Measurements from ENCODE around the gene SLC14A1. TPM values are rescaled to one million over a fixed set of nuclear protein-coding genes. Genes with fewer than 3 reads are reported as not detected.

Gene SLC14A1
- polyA plus RNA-seq, 1 donor from 2014 or later, result not detected

- TF ChIP-seq CTCF (IDR thresholded peaks at IDR 0.05; ENCODE audit: poor library complexity, severe bottlenecking) (no peak), POLR2AphosphoS5 (IDR thresholded peaks at IDR 0.05) (no peak)
These were observed 41.8 kb downstream of the SLC14A1 start (continued) for GRCh38 chr18:45765796-45766195.

DNA sequence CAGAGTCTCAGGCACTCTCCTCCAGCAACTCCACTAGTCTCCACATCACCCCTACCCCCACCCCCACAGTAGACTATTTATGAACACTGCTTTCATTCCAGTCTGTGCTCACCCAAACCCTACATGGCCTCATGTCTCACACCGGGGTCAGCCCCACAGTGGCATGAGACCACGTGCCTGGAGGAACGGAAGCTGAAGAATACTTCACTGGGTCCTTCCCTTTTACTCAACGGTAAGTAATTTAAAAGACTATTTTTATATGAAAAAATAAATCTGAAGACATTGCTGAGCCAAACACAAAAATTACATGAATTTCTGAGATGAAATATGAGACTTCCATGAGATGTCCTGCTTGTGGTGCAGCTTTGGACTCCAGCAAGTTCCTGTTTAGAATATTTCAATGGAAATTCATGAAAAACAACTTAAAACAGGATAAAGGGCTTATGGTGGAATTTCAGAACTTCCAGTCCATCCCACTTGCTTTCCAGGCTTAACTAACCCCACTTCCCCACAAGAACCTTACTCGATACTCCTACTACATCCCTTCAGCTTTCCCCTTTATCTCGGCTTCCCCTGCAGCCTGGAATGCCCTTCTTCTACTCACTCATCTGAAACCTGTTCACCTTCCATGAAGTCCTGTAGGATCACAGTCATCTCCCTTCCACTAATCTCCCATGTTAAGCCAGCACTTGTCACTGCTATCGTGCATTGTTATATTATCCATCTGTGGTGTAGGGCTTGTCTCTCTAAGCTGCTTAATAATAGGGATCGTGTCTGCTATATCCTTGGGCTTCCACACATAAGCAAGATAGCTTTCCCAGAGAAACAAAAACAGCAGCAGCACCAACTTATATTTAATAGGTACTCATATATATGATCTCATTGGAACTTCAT, 47.9 kb downstream of the SLC14A1 start:
- H3K79me2 ChIP-seq (replicated peaks; ENCODE audit: insufficient read depth, low read length), result no peaks in the 10 kb centered on the region
- no peaks in the 10 kb centered on the region for H3K9me3 ChIP-seq (ENCODE audit: low read length)
- no peak for TF ChIP-seq EZH2 (IDR thresholded peaks at IDR 0.05; ENCODE audit: borderline replicate concordance, insufficient read depth, low read length, poor library complexity, severe bottlenecking)
- no peak for TF ChIP-seq SMC3 (conservative IDR thresholded peaks at IDR 0.05; ENCODE audit: poor library complexity)
- TF ChIP-seq POLR2AphosphoS5 (IDR thresholded peaks at IDR 0.05), result no peak
- TF ChIP-seq TAF1 (IDR thresholded peaks at IDR 0.05; ENCODE audit: low read depth), result no peak
- TF ChIP-seq EP300 (conservative IDR thresholded peaks at IDR 0.05; ENCODE audit: poor library complexity, severe bottlenecking), result no peak
- TF ChIP-seq MXI1 (conservative IDR thresholded peaks at IDR 0.05; ENCODE audit: poor library complexity, severe bottlenecking), result no peak
- TF ChIP-seq REST (IDR thresholded peaks at IDR 0.05; ENCODE audit: borderline replicate concordance), result no peak
- TF ChIP-seq CTCF (IDR thresholded peaks at IDR 0.05; ENCODE audit: poor library complexity, severe bottlenecking), result no peak
- no peak for TF ChIP-seq RAD21 (conservative IDR thresholded peaks at IDR 0.05)
- H3F3A ChIP-seq (ENCODE audit: insufficient read depth, low read length, poor library complexity, severe bottlenecking), result no peaks in the 10 kb centered on the region
- no peak overlapping the region for H3K4me2 ChIP-seq (ENCODE audit: low read length)
- H3K36me3 ChIP-seq (ENCODE audit: insufficient read depth, low read length), result no peaks in the 10 kb centered on the region
- no peaks in the 10 kb centered on the region for H4K20me1 ChIP-seq (ENCODE audit: insufficient read depth)
- H3K9ac ChIP-seq (ENCODE audit: low read length), result no peak overlapping the region
- H2AFZ ChIP-seq (ENCODE audit: low read depth, low read length), result no peak overlapping the region
- no peak overlapping the region for H3K27ac ChIP-seq (ENCODE audit: low read length)
- H3K27me3 ChIP-seq (ENCODE audit: insufficient read depth, low read depth, low read length), result peaks cover 12% of the 10 kb centered on the region
- no peak overlapping the region for H3K4me3 ChIP-seq (ENCODE audit: low read length)
- no peaks in the 10 kb centered on the region for H3K9me2 ChIP-seq (ENCODE audit: insufficient read depth, low read length)

All from neural cell (in vitro differentiated cells).